GM18870 (cell line): ENCODE results near the gene G0S2.
A peak's percentile ranks its signal among the peaks of the same experiment; 100 is the strongest.
"Not testable (repeated sequence)": the region's sequence is repeated elsewhere in the genome, so short reads cannot be mapped to it uniquely, and the experiment has no call there.

Experiments
- ATAC-seq: cut with Tn5 transposase; IDR thresholded peaks from one replicate; pipeline ENCODE4 v1.9.1; 2021; ENCODE audit warnings: moderate library complexity; ENCODE audit not compliant: unreplicated experiment

The G0S2 gene

GRCh38 chr1:209675565-209676154 is 448 bp downstream of the G0S2 start:
- no peak for ATAC-seq

- ATAC-seq = no peak
These were observed 3.8 kb downstream of the G0S2 start for GRCh38 chr1:209678981-209679539.

GRCh38 chr1:209685821-209686220 is 10.6 kb downstream of the G0S2 start:
- ATAC-seq = peak; percentile 73

GRCh38 chr1:209686322-209686721 is 11.1 kb downstream of the G0S2 start:
- no peak for ATAC-seq

GRCh38 chr1:209688746-209689234 is 13.6 kb downstream of the G0S2 start:
- ATAC-seq = no peak

GRCh38 chr1:209689477-209689876 is 14.3 kb downstream of the G0S2 start:
- ATAC-seq = no peak

GRCh38 chr1:209691237-209691636 is 16.0 kb downstream of the G0S2 start:
- ATAC-seq = no peak

- no peak for ATAC-seq
These were observed 17.1 kb downstream of the G0S2 start for GRCh38 chr1:209692296-209692695.

- ATAC-seq = peak; percentile 65
These were observed 17.7 kb downstream of the G0S2 start for GRCh38 chr1:209692745-209693504.

GRCh38 chr1:209696673-209697072 is 21.5 kb downstream of the G0S2 start:
- no peak for ATAC-seq

- ATAC-seq = no peak
These were observed 21.9 kb downstream of the G0S2 start for GRCh38 chr1:209697126-209697525.

GRCh38 chr1:209700686-209701085 is 25.5 kb downstream of the G0S2 start:
- not testable (repeated sequence) for ATAC-seq

- no peak for ATAC-seq
These were observed 27.6 kb downstream of the G0S2 start for GRCh38 chr1:209702832-209703231.

GRCh38 chr1:209703834-209704504 is 28.8 kb downstream of the G0S2 start:
- ATAC-seq = no peak

- no peak for ATAC-seq
These were observed 29.4 kb downstream of the G0S2 start, which contains the start of gene HSD11B1 for GRCh38 chr1:209704584-209704983. TSS of gene HSD11B1 (plus strand) at chr1:209704846. CDS start at chr1:209704943, 97 bp downstream.

- no peak for ATAC-seq
These were observed 29.9 kb downstream of the G0S2 start for GRCh38 chr1:209705033-209705598.

GRCh38 chr1:209706622-209707021 is 31.4 kb downstream of the G0S2 start:
- ATAC-seq = no peak

- no peak for ATAC-seq
These were observed 32.1 kb downstream of the G0S2 start for GRCh38 chr1:209707308-209707707.

- no peak for ATAC-seq
These were observed 33.1 kb downstream of the G0S2 start for GRCh38 chr1:209708297-209708696.

GRCh38 chr1:209710093-209710492 is 34.9 kb downstream of the G0S2 start:
- ATAC-seq = no peak

GRCh38 chr1:209710847-209711246 is 35.6 kb downstream of the G0S2 start:
- ATAC-seq = no peak
